Osteocyte (in vitro differentiated cells): ENCODE results near the gene EN1. TPM values are rescaled to one million over a fixed set of nuclear protein-coding genes. Genes with fewer than 3 reads are reported as not detected.

Source experiments
- DNase-seq: peaks from one replicate; pipeline ENCODE4 v3.0.0; 2021; ENCODE audit warnings: mixed read lengths; ENCODE audit not compliant: unreplicated experiment; ENCODE audit errors: extremely low spot score
- H3K27ac Mint-ChIP-seq: one replicate; pipeline ENCODE4 v1.8.0; 2021; ENCODE audit warnings: mild to moderate bottlenecking, mixed read lengths; ENCODE audit not compliant: unreplicated experiment
- H3K27me3 Mint-ChIP-seq: one replicate; pipeline ENCODE4 v1.8.0; 2021; ENCODE audit warnings: mixed read lengths; ENCODE audit not compliant: unreplicated experiment
- H3K36me3 Mint-ChIP-seq: one replicate; pipeline ENCODE4 v1.8.0; 2021; ENCODE audit warnings: mixed read lengths; ENCODE audit not compliant: unreplicated experiment
- H3K4me1 Mint-ChIP-seq: one replicate; pipeline ENCODE4 v1.8.0; 2021; ENCODE audit warnings: mixed read lengths; ENCODE audit not compliant: unreplicated experiment
- H3K4me3 Mint-ChIP-seq: one replicate; pipeline ENCODE4 v1.8.0; 2021; ENCODE audit warnings: mild to moderate bottlenecking, moderate library complexity, mixed read lengths; ENCODE audit not compliant: unreplicated experiment
- H3K9me3 Mint-ChIP-seq: one replicate; pipeline ENCODE4 v1.8.0; 2021; ENCODE audit warnings: mixed read lengths; ENCODE audit not compliant: unreplicated experiment
- CTCF ChIP-seq: fragments of 200-600 bp; sonication (generic); IDR thresholded peaks from 2 replicates; pipeline ENCODE4 v1.5.0; 2021; ENCODE audit warnings: antibody characterized with exemption, mild to moderate bottlenecking, moderate library complexity
- total RNA-seq: library from RNA; stranded (reverse); gene quantifications from 2 replicates; pipeline ENCODE4 v1.2.1, GENCODE V29; 2021

Gene EN1
- total RNA-seq, 1 donor from 2014 or later, result not detected

DNA sequence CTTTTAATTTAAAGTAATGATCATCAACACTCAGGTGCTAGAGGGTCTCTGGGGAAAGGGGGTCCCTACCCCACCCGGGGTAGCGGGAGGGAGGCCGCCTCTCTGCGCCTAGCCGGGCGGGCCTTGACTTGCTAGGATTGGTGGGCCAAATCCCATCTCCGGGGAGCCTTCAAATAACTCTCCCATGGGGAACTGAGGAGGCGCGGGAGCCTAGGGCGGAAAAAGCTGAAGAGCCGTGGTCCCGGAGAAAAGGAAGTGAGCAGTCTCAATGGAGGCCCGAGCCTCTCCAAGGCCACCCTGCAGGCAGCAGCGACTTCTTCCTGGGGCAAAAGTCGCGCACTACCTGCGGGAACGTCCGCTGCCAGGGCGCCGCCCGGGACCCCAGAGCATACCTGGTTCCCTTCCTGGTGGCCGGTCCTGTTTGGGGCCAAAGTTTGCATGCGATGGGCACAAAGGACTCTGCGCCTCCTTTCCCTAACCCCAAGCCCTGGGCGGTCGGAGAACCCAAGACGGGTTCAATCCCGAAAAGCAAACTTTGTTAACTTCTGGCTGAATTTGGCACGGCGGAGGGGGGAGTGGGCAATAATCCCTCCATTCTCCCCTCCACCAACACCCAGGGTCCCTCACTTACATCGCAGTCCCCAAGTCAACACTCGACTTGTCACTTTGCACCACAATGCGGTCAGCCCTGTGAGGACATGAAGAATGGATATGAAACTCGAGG lies 13.6 kb downstream of the EN1 start:
- H3K4me1 Mint-ChIP-seq, result peaks cover 9% of the 10 kb centered on the region

GRCh38 chr2:118832791-118833715 lies 14.4 kb downstream of the EN1 start:
- no peak for TF ChIP-seq CTCF
- no peaks in the 10 kb centered on the region for H3K9me3 Mint-ChIP-seq
- H3K27me3 Mint-ChIP-seq, result peaks cover 67% of the 10 kb centered on the region
- H3K4me1 Mint-ChIP-seq, result peaks cover 9% of the 10 kb centered on the region
- DNase-seq, result no peak
- H3K27ac Mint-ChIP-seq, result no peak overlapping the region
- no peaks in the 10 kb centered on the region for H3K36me3 Mint-ChIP-seq
- no peak overlapping the region for H3K4me3 Mint-ChIP-seq

More for the DNA sequence above, 13.6 kb downstream of the EN1 start:
- H3K27ac Mint-ChIP-seq, result no peak overlapping the region
- DNase-seq, result no peak
- peaks cover 67% of the 10 kb centered on the region for H3K27me3 Mint-ChIP-seq
- H3K4me3 Mint-ChIP-seq, result no peak overlapping the region
- H3K9me3 Mint-ChIP-seq, result no peaks in the 10 kb centered on the region
- no peak for TF ChIP-seq CTCF
- no peaks in the 10 kb centered on the region for H3K36me3 Mint-ChIP-seq

DNA sequence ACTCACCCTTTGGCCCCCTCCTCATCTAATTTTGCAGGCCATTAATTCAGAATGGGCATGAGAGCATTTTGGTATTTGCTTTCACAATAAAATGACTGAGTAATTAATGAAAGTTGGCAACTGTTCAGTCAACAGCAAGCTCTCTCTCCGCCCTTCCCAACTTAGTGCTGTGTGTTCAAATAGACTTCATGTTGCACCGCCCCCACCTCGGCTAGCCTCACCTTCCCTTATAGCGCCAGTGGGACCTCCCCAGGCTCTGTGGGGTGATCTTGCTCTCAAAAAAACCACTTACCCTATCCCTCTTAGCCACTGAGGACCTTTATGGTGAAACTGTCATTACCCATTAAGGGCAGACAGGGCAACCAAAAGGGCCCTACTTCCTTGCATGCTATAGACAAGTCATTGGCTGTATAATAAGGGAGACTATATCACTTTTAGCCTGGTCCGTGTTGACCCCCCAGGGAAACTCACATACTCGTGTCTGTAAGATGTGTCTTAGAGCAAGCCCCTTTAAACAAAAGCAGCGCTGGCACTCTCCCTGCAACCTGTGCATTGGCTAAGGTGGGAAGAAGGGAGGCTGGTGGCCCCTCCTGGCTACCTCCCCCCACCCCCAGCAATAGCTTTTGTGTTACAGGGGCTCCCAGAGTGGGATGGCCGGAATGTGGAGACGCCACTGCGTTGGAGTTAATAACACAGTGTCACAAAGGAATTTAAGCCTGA lies 15.2 kb downstream of the EN1 start:
- TF ChIP-seq CTCF, result no peak
- Mint-ChIP-seq H3K9me3 (no peaks in the 10 kb centered on the region), H3K27me3 (peaks cover 60% of the 10 kb centered on the region), H3K4me1 (peaks cover 9% of the 10 kb centered on the region), H3K36me3 (no peaks in the 10 kb centered on the region), H3K27ac (no peak overlapping the region), H3K4me3 (no peak overlapping the region)
- no peak for DNase-seq

DNA sequence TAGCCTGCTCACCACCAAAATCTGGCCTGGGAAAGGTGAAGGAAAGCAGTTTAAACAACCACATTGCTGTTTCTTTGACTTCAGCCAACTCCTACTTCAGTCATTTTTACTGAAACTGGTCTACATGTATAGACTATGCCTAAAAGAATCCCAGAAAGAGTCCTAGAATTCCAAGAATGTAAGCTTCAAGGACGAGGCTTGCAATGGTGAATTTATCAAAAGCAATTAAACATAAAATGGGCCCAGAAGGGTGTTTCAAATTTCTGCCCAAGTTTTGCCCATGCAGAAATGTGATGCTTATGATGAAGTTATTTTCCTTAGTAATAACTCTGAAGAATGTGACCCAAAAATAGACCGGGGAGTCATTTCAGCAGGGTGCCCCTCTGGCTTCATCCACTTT lies 16.6 kb downstream of the EN1 start:
- Mint-ChIP-seq H3K4me1 (peaks cover 6% of the 10 kb centered on the region), H3K27ac (no peak overlapping the region), H3K27me3 (peaks cover 51% of the 10 kb centered on the region), H3K4me3 (no peak overlapping the region), H3K9me3 (no peaks in the 10 kb centered on the region), H3K36me3 (no peaks in the 10 kb centered on the region)
- no peak for TF ChIP-seq CTCF
- no peak for DNase-seq
